Tibial nerve (tissue), 4 donors: ENCODE data around the gene ADAMTS17.

Source experiments
- EP300 ChIP-seq, 2 donors: sonication (generic); formaldehyde crosslinking; IDR thresholded peaks; one replicate each; pipeline ENCODE4 v1.6.1; 2017; ENCODE audit warnings: antibody characterized with exemption in 2 of 2, mild to moderate bottlenecking in 1 of 2
- POLR2A ChIP-seq, 2 donors: fragments of 450-650 bp; IDR thresholded peaks; one replicate each; pipeline ENCODE4 v1.6.1; 2017; ENCODE audit warnings: antibody characterized with exemption in 2 of 2, mild to moderate bottlenecking in 2 of 2, moderate library complexity in 2 of 2
- TF ChIP-seq, protein P1 (sequence below), 5 experiments: fragments of 200-600 bp in 3 of 5; fragments of 450-650 bp in 2 of 5; sonication (generic) in 3 of 5; IDR thresholded peaks; one replicate each; pipeline ENCODE4 v1.5.1; 2016 to 2019; ENCODE audit warnings: antibody characterized with exemption in 5 of 5, mild to moderate bottlenecking in 3 of 5, moderate library complexity in 2 of 5

DNA sequence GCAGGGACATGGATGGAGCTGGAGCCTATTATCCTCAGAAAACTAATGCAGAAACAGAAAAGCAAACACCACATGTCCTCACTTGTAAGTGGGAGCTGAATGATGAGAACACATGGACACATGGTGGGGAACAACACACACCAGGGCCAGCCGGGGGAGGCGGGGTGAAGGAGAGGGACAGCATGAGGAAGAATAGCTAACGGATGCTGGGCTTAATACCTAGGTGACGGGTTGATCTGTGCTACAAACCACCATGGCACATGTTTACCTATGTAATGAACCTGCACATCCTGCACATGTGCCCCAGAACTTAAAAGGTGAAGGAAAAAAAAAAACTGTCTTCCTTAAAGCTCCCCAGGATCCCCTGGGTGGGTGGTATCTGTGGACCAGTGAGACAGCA is 87.1 kb downstream of the ADAMTS17 start:
- TF ChIP-seq, protein P1, sequence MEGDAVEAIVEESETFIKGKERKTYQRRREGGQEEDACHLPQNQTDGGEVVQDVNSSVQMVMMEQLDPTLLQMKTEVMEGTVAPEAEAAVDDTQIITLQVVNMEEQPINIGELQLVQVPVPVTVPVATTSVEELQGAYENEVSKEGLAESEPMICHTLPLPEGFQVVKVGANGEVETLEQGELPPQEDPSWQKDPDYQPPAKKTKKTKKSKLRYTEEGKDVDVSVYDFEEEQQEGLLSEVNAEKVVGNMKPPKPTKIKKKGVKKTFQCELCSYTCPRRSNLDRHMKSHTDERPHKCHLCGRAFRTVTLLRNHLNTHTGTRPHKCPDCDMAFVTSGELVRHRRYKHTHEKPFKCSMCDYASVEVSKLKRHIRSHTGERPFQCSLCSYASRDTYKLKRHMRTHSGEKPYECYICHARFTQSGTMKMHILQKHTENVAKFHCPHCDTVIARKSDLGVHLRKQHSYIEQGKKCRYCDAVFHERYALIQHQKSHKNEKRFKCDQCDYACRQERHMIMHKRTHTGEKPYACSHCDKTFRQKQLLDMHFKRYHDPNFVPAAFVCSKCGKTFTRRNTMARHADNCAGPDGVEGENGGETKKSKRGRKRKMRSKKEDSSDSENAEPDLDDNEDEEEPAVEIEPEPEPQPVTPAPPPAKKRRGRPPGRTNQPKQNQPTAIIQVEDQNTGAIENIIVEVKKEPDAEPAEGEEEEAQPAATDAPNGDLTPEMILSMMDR (IDR thresholded peaks at IDR 0.05): no peak
- TF ChIP-seq POLR2A (IDR thresholded peaks at IDR 0.05): no peak
- TF ChIP-seq EP300 (IDR thresholded peaks at IDR 0.05): no peak
